ENCODE measurements around the gene LRRC17.
"Not testable (repeated sequence)": the region's sequence is repeated elsewhere in the genome, so short reads cannot be mapped to it uniquely, and the experiment has no call there.

The LRRC17 gene

DNA sequence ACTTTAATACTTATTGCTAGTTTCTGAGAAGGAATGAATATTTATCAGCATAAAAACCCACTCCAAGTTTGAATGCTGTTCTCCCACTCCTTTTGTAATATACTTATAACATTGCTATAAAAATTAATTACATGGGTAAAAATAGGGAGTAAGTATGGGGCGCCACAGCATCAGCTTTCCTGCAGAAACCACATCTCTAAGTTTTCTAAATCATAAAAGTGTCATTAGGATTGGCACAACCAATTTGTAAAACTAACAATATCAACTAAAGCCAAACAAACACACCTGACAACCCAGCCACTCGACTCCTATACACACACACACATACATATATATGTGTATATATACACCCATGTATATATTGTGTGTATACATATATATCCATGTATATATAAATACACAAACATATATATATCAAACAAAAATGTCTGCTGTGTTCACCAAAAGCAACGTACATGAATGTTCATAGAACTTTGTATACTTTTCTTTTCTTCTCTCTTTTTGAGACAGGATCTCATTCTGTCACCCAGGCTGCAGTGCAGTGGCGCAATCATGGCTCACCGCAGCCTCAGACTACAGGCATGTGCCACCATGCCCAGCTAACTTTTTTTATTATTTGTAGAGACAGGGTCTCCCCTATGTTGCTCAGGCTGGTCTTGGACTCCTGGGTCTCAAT, 14.8 kb upstream of the LRRC17 start:
- DNase-seq (ENCODE audit: low read depth): no peak

DNA sequence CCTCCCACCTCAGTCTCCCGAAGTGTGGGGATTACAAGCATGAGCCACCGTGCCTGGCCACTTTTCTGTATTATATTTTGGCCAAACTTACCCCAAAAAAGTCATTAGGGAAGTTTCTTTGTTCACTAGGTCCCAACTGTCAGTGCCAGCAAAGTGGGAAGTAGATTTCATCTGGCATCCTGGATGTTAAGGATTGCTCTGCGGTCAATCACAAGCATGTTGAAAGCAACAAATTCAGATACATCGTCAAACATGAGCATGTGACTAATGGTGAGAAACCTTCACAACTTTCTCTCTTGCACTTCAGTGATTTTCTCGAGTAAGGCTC, 14.3 kb upstream of the LRRC17 start:
- DNase-seq (ENCODE audit: low read depth): no peak

GRCh38 chr7:102902052-102902451, 10.7 kb upstream of the LRRC17 start:
- DNase-seq (ENCODE audit: low read depth): not testable (repeated sequence)

DNA sequence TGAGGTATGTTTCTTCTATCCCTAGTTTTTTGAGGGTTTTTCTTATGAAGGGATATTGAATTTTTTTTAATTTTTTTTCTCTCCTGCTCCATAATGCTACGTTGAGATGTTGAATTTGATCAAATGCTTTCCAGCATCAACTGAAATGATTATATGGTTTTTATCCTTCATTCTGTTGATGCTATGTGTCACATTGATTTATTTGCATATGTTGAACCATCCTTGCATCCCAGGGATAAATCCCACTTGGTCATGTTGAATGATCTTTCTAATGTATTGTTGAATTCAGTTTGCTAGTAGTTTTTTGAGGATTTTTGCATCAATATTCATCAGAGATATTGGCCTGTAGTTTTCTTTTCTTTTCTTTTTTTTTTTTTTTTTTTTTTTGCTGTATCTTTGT, 9.2 kb upstream of the LRRC17 start:
- DNase-seq (ENCODE audit: low read depth): not testable (repeated sequence)

DNA sequence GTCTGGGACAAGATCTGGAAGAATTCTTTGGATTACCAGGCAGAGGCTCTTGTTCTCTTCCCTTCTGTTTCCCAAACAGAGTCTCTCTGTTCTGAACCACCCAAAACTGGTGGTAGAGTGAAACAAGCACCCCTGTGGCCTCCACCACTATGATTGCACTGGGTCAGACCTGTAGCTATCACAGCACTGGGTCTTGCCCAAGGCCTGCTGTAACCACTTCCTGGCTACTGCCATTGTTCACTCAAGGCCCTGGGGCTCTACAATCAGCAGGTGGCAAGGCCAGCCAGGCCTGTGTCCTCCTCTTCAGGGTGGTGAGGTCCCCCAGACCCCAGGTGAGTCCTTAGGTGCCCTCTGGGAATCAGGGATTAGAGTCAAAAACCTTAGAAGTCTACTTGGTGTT, 4.1 kb upstream of the LRRC17 start:
- no peak for DNase-seq (ENCODE audit: low read depth)

GRCh38 chr7:102913826-102914225, 1.0 kb downstream of the LRRC17 start:
- DNase-seq (ENCODE audit: low read depth): no peak

DNA sequence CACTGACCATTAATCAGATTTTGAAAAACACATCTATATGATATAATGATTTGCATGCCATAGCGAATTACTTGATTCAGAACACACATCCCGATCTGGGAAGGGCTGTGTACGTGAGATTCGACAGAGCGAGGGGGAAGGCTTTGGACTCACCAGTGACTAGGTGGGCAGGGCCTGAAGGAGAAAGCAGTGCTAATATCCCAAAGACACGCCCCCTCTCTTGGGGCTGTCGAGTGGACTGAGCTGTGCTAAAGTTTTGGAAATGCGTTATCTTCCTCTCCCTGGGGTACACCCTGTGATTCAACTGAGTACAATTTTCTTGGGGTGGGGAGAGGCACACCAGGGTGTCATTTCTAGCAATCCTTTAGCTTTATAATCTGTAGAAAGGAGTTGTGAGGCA, 1.8 kb downstream of the LRRC17 start:
- no peak for DNase-seq (ENCODE audit: low read depth)

DNA sequence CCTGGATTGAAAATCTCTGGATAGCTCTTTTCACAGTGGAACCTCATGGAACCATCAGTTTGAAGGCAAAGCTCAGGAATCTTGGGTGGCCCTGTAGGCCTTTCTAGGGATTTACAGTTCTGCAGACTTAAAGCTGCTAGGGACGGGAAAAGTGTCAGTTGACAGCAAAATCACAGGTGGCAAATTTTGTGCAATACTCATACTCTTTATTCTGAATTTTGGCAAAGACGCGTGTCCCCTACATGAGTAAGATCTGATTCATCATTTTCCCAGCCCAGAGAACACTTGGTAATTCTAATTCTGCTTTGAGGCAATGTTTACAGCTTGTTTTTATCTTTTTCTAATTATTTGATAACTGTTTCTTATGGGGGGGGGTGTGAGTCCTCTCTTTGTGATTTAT, 3.6 kb downstream of the LRRC17 start:
- DNase-seq (ENCODE audit: low read depth): no peak

GRCh38 chr7:102916881-102917280, 4.1 kb downstream of the LRRC17 start:
- no peak for DNase-seq (ENCODE audit: low read depth)

DNA sequence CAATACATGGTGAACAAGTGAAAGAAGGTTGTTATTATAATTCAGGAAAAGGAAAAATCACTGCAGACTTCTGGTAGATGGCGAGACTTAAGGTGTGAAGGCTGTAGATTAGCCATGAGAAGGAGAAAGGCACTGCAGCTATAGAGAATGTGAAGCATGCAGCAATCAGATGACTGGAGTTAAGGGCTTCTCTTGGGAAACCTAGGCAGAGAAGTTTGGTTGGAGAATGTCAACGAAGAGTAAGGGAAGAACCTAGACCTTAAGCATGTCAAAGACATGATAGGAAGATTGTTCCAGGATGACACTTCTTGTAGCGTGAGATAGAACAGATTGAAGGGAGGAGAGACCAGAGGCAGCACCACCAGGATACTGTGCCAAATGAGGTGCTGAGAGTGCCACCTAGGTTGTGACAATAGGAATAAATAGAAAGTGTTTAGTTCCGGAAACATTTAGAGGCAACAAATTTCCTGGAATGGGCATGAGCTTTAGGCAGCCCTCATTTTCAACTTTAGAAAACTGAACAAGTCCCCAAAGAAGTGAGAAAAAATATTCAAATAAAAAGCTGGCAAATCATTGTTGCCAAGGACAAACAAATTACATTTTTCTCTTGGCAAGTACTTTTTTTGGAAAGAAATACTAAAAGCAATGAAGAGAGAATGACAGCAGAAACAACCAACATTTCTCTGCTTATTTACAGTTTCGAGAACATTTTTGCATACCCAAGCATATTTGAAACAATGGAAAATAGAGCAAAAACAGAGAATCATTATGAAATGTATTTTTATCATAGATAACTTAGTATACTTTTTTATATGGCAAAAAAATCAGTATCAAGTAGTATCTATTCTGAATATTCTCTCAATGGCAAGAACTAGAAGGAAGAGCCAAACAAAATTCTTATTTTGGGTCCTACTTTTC, 4.9 kb downstream of the LRRC17 start:
- DNase-seq (ENCODE audit: low read depth): no peak

GRCh38 chr7:102918845-102919244, 6.0 kb downstream of the LRRC17 start:
- DNase-seq (ENCODE audit: low read depth): no peak

DNA sequence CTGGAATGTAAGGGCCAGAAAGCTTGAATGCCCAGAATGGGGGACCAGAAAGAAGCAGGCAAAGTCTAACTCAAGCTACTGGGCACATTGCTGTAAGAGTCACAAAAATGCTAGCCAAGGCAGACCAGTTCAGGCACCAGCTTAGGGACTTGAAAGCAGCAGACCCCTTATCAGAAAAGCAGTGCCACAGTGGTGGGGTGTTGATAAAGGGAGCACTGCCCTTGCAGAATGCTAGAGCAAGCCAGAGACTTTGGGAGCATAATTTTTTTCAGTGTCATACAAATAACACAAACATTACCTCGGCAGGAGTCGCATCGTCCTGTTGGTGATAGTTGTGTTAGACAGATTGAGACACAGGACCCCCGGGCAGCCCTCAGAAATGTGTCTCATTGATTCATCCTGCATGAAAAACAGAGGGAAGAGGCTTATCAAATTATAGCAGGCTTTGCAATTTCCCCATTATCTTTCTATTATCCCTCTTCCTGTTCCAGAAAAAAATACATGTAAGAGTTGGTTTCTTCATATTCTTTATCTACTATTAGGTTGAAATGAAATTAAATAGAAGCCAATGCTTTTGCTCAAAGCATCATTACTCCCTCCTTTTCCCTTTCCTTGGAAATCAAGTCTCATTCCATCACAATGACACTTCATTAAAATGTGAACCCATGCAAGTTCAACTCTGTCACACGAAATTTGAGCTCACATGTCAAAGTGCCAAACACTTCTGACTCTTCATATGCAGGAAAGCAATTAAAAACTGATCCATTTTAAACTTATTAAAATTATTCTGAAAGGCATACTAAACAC, 13.4 kb downstream of the LRRC17 start:
- DNase-seq (ENCODE audit: low read depth): no peak

DNA sequence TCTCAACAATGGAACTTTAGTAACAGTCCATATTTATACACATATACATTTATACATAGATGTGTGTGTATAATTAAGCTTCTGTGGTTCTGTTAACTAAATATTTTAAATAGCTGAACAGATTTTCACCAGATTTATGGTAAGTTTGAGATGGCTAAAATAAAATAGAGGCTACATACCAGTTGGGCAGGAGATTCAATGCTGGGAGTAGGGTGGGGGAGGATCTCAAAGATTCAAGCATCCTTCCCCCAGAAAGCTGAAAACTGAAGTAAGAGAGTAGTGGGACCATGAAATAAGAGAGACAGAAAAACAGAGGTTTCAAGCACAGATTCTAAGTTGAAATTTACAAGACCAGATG, 14.0 kb downstream of the LRRC17 start:
- no peak for DNase-seq (ENCODE audit: low read depth)

GRCh38 chr7:102927312-102927933, 14.6 kb downstream of the LRRC17 start:
- no peak for DNase-seq (ENCODE audit: low read depth)

- DNase-seq (ENCODE audit: low read depth): no peak
These were observed 19.0 kb downstream of the LRRC17 start for GRCh38 chr7:102931757-102932156.

GRCh38 chr7:102933763-102934162, 21.0 kb downstream of the LRRC17 start:
- no peak for DNase-seq (ENCODE audit: low read depth)

- no peak for DNase-seq (ENCODE audit: low read depth)
These were observed 21.4 kb downstream of the LRRC17 start for GRCh38 chr7:102934239-102934638.

DNA sequence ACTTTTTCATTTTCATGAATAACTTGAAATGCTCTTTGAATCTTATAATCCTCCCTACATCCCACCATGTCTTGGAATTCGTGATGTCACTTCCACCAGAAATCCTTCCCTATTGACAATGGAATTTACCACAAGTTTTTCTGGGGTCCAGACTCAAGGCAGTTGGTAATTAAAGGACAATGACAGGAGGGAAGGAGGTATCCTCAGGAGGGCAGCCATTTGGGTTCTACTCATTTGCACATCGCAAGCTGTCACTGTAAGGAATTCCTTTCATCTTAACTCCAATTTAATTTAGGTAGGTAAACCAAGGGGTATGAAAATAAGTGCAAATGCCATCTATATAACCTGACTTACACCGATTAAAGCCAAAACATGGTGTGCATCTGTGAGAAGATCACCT, 21.9 kb downstream of the LRRC17 start:
- no peak for DNase-seq (ENCODE audit: low read depth)

- no peak for DNase-seq (ENCODE audit: low read depth)
These were observed 22.8 kb downstream of the LRRC17 start for GRCh38 chr7:102935450-102936115.

- no peak for DNase-seq (ENCODE audit: low read depth)
These were observed 25.9 kb downstream of the LRRC17 start for GRCh38 chr7:102938679-102939078.

- no peak for DNase-seq (ENCODE audit: low read depth)
These were observed 29.5 kb downstream of the LRRC17 start for GRCh38 chr7:102942181-102942866.
